Ramos (cell line): Measurements from ENCODE around the gene RIPOR2.
"Not testable (repeated sequence)": the region's sequence is repeated elsewhere in the genome, so short reads cannot be mapped to it uniquely, and the experiment has no call there.

Experiments used
- in situ Hi-C: fragments of 300-500 bp; cut with MboI; formaldehyde crosslinking; loops from one replicate; pipeline ENCODE4 v1.14.3; 2022; ENCODE audit warnings: low sequenced_read_pairs; ENCODE audit not compliant: unreplicated experiment

The RIPOR2 gene

GRCh38 chr6:24927277-24927955 lies 8.3 kb downstream of the RIPOR2 start:
- in situ Hi-C loops: no loop called here

GRCh38 chr6:24926647-24927046 lies 9.1 kb downstream of the RIPOR2 start:
- in situ Hi-C loops: not testable (repeated sequence)

GRCh38 chr6:24926192-24926591 lies 9.6 kb downstream of the RIPOR2 start:
- in situ Hi-C loops: no loop called here

- in situ Hi-C loops: no loop called here
Observed at GRCh38 chr6:24925661-24926060, 10.1 kb downstream of the RIPOR2 start.

- in situ Hi-C loops: no loop called here
Observed at GRCh38 chr6:24924580-24925356, 11.0 kb downstream of the RIPOR2 start.

- in situ Hi-C loops: no loop called here
Observed at GRCh38 chr6:24923885-24924401, 11.8 kb downstream of the RIPOR2 start.

- in situ Hi-C loops: no loop called here
Observed at GRCh38 chr6:24922814-24923213, 12.9 kb downstream of the RIPOR2 start.

GRCh38 chr6:24922170-24922569 lies 13.6 kb downstream of the RIPOR2 start:
- in situ Hi-C loops: no loop called here

- in situ Hi-C loops: no loop called here
Observed at GRCh38 chr6:24920136-24920535, 15.6 kb downstream of the RIPOR2 start.

GRCh38 chr6:24919056-24919892 lies 16.5 kb downstream of the RIPOR2 start:
- in situ Hi-C loops: no loop called here

GRCh38 chr6:24918641-24919055 lies 17.1 kb downstream of the RIPOR2 start:
- in situ Hi-C loops: no loop called here

GRCh38 chr6:24916496-24916895 lies 19.3 kb downstream of the RIPOR2 start:
- in situ Hi-C loops: no loop called here

GRCh38 chr6:24915641-24916040 lies 20.1 kb downstream of the RIPOR2 start:
- in situ Hi-C loops: no loop called here

- in situ Hi-C loops: not testable (repeated sequence)
Observed at GRCh38 chr6:24914082-24914481, 21.7 kb downstream of the RIPOR2 start.

GRCh38 chr6:24911796-24912382 lies 23.9 kb downstream of the RIPOR2 start:
- in situ Hi-C loops: no loop called here

- in situ Hi-C loops: no loop called here
Observed at GRCh38 chr6:24910961-24911725, 24.6 kb downstream of the RIPOR2 start.

GRCh38 chr6:24910331-24910960 lies 25.3 kb downstream of the RIPOR2 start:
- in situ Hi-C loops: no loop called here

GRCh38 chr6:24909241-24910216 lies 26.2 kb downstream of the RIPOR2 start:
- in situ Hi-C loops: no loop called here
